Measurements from ENCODE around the gene TTC7B.

Gene TTC7B

GRCh38 chr14:90610346-90611040 is 205.7 kb downstream of the TTC7B start:
- peaks cover 4% of the 10 kb centered on the region for H3K4me1 Mint-ChIP-seq
- H3K27me3 Mint-ChIP-seq: peaks cover 3% of the 10 kb centered on the region
- no peak for DNase-seq (ENCODE audit: low spot score in 2 of 2)
- H3K9me3 Mint-ChIP-seq: no peaks in the 10 kb centered on the region
- no peak overlapping the region for H3K4me3 Mint-ChIP-seq
- no peak for ATAC-seq (ENCODE audit: low read depth)
- H3K27ac Mint-ChIP-seq: no peak overlapping the region
- no peaks in the 10 kb centered on the region for H3K36me3 Mint-ChIP-seq

- DNase-seq (ENCODE audit: low spot score in 2 of 2) (no peak), ATAC-seq (ENCODE audit: low read depth) (no peak)
- Mint-ChIP-seq H3K4me1 (peaks cover 4% of the 10 kb centered on the region), H3K27me3 (peaks cover 6% of the 10 kb centered on the region), H3K4me3 (no peak overlapping the region), H3K9me3 (no peaks in the 10 kb centered on the region), H3K36me3 (no peaks in the 10 kb centered on the region), H3K27ac (no peak overlapping the region)
Observed at GRCh38 chr14:90609376-90609775, 206.9 kb downstream of the TTC7B start.

DNA sequence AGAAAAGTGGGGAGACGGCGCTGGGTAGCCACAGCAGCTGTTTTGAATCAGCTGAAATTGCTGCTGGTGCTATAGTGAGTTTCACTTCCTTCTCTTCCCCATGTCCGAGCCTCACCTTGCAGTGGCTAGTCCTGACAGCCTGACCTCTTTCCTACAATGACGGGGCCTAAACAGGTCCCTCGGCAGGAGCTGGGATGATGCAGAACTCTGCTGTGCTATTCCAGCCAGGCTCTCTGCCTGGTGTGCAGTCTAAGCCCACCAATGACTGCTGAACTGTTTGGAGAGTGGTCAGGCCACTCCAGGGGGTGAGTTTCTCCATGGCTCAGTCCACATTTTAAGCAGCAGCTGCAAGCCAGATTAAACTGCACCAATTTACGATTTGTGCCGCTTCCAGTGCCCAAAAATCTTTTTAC is 207.3 kb downstream of the TTC7B start:
- H3K36me3 Mint-ChIP-seq: no peaks in the 10 kb centered on the region
- no peaks in the 10 kb centered on the region for H3K9me3 Mint-ChIP-seq
- ATAC-seq (ENCODE audit: low read depth) (no peak), DNase-seq (ENCODE audit: low spot score in 2 of 2) (no peak)
- H3K27ac Mint-ChIP-seq: no peak overlapping the region
- H3K4me3 Mint-ChIP-seq: no peak overlapping the region
- peaks cover 4% of the 10 kb centered on the region for H3K4me1 Mint-ChIP-seq
- H3K27me3 Mint-ChIP-seq: peaks cover 8% of the 10 kb centered on the region

DNA sequence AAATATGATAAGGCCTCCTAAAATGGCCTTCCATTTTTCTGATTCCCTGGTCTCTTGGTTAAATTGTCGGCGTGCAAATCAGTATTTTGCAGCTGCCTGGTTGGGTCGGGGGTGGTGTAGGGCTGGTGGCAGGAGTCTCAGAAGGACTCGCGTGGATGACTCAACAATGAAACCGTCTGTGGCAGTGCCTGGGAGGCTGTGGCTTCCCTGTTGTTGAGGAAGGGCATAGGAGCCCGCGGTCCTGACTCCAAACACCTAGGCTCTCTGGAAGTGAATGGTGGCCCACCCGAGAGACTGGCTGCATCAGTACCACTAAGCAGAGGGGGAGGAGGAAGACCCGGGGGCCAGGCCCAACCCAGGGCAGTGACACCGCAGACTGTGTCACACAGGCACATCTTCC is 207.9 kb downstream of the TTC7B start:
- Mint-ChIP-seq H3K4me3 (no peak overlapping the region), H3K4me1 (peaks cover 4% of the 10 kb centered on the region), H3K9me3 (no peaks in the 10 kb centered on the region), H3K27me3 (peaks cover 8% of the 10 kb centered on the region), H3K27ac (no peak overlapping the region), H3K36me3 (no peaks in the 10 kb centered on the region)
- ATAC-seq (ENCODE audit: low read depth) (no peak), DNase-seq (ENCODE audit: low spot score in 2 of 2) (no peak)

GRCh38 chr14:90607141-90607540 is 209.1 kb downstream of the TTC7B start:
- Mint-ChIP-seq H3K36me3 (no peaks in the 10 kb centered on the region), H3K27ac (no peak overlapping the region), H3K27me3 (peaks cover 13% of the 10 kb centered on the region), H3K4me1 (peaks cover 4% of the 10 kb centered on the region), H3K4me3 (no peak overlapping the region), H3K9me3 (no peaks in the 10 kb centered on the region)
- no peak for DNase-seq (ENCODE audit: low spot score in 2 of 2)
- no peak for ATAC-seq (ENCODE audit: low read depth)

DNA sequence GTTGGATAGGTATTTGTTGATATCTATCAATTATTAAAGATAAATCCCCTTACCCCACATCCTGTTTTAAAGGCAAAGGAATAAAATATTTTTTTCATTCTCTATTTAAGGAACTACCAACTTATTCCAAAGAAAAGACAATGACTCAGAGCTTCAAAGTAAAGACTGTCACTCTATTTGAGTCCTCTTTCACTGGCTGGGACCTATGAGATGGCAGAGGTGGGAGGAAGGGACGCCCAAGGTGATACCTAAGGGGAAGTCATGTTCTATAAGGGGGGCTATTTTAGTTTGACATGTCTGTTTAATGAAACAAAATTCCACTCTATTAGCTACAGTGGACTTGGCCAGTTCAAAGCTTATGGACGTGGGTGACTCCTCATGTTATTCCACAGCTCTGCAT is 209.8 kb downstream of the TTC7B start:
- H3K27ac Mint-ChIP-seq: no peak overlapping the region
- no peaks in the 10 kb centered on the region for H3K36me3 Mint-ChIP-seq
- no peak for ATAC-seq (ENCODE audit: low read depth)
- H3K4me1 Mint-ChIP-seq: peaks cover 4% of the 10 kb centered on the region
- no peak for DNase-seq (ENCODE audit: low spot score in 2 of 2)
- no peaks in the 10 kb centered on the region for H3K9me3 Mint-ChIP-seq
- peaks cover 14% of the 10 kb centered on the region for H3K27me3 Mint-ChIP-seq
- H3K4me3 Mint-ChIP-seq: no peak overlapping the region

- no peaks in the 10 kb centered on the region for H3K9me3 Mint-ChIP-seq
- DNase-seq (ENCODE audit: low spot score in 2 of 2): no peak
- H3K27me3 Mint-ChIP-seq: peaks cover 14% of the 10 kb centered on the region
- no peaks in the 10 kb centered on the region for H3K36me3 Mint-ChIP-seq
- H3K4me1 Mint-ChIP-seq: peaks cover 4% of the 10 kb centered on the region
- H3K4me3 Mint-ChIP-seq: no peak overlapping the region
- H3K27ac Mint-ChIP-seq: no peak overlapping the region
- no peak for ATAC-seq (ENCODE audit: low read depth)
Observed at GRCh38 chr14:90605430-90605829, 210.8 kb downstream of the TTC7B start.

GRCh38 chr14:90604356-90604755 is 211.9 kb downstream of the TTC7B start:
- peaks cover 4% of the 10 kb centered on the region for H3K4me1 Mint-ChIP-seq
- DNase-seq (ENCODE audit: low spot score in 2 of 2): no peak
- H3K9me3 Mint-ChIP-seq: no peaks in the 10 kb centered on the region
- peaks cover 14% of the 10 kb centered on the region for H3K27me3 Mint-ChIP-seq
- no peak overlapping the region for H3K27ac Mint-ChIP-seq
- ATAC-seq (ENCODE audit: low read depth): no peak
- H3K4me3 Mint-ChIP-seq: no peak overlapping the region
- no peaks in the 10 kb centered on the region for H3K36me3 Mint-ChIP-seq

DNA sequence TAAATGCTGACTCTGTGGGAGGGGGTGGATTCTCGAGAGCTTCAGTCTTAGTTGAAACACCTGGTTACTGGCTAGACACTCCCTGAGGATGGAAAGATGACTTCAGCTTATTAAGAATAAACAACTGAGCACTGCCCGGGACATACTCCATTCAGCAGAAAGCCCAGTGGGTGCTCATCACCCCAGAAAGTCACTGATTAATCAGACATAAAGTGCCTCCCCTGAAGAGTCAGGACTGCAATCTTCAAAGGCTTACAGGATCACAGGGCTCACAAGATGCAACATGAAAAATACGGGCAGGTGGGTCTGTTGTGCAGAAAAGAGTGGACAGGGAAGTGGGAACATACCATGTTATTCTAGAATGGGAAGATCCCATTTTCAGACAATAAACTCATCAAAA is 212.4 kb downstream of the TTC7B start:
- DNase-seq (ENCODE audit: low spot score in 2 of 2): no peak
- peaks cover 14% of the 10 kb centered on the region for H3K27me3 Mint-ChIP-seq
- H3K4me1 Mint-ChIP-seq: peaks cover 3% of the 10 kb centered on the region
- H3K36me3 Mint-ChIP-seq: no peaks in the 10 kb centered on the region
- H3K9me3 Mint-ChIP-seq: no peaks in the 10 kb centered on the region
- H3K27ac Mint-ChIP-seq: no peak overlapping the region
- H3K4me3 Mint-ChIP-seq: no peak overlapping the region
- ATAC-seq (ENCODE audit: low read depth): no peak

- Mint-ChIP-seq H3K4me1 (peaks cover 3% of the 10 kb centered on the region), H3K27me3 (peaks cover 14% of the 10 kb centered on the region), H3K4me3 (no peak overlapping the region), H3K9me3 (no peaks in the 10 kb centered on the region), H3K27ac (no peak overlapping the region), H3K36me3 (no peaks in the 10 kb centered on the region)
- ATAC-seq (ENCODE audit: low read depth) (no peak), DNase-seq (ENCODE audit: low spot score in 2 of 2) (no peak)
Observed at GRCh38 chr14:90603336-90603735, 212.9 kb downstream of the TTC7B start.

- H3K27ac Mint-ChIP-seq: no peak overlapping the region
- peaks cover 14% of the 10 kb centered on the region for H3K27me3 Mint-ChIP-seq
Observed at GRCh38 chr14:90602088-90602687, 214.0 kb downstream of the TTC7B start.

GRCh38 chr14:90601563-90601962 is 214.7 kb downstream of the TTC7B start:
- Mint-ChIP-seq H3K4me3 (no peak overlapping the region), H3K4me1 (no peaks in the 10 kb centered on the region), H3K27ac (no peak overlapping the region), H3K9me3 (no peaks in the 10 kb centered on the region), H3K36me3 (no peaks in the 10 kb centered on the region), H3K27me3 (peaks cover 13% of the 10 kb centered on the region)
- ATAC-seq (ENCODE audit: low read depth): no peak
- DNase-seq (ENCODE audit: low spot score in 2 of 2): no peak

More at GRCh38 chr14:90602088-90602687, 214.0 kb downstream of the TTC7B start:
- Mint-ChIP-seq H3K4me1 (no peaks in the 10 kb centered on the region), H3K9me3 (no peaks in the 10 kb centered on the region), H3K36me3 (no peaks in the 10 kb centered on the region), H3K4me3 (no peak overlapping the region)
- ATAC-seq (ENCODE audit: low read depth): no peak
- DNase-seq (ENCODE audit: low spot score in 2 of 2): no peak

DNA sequence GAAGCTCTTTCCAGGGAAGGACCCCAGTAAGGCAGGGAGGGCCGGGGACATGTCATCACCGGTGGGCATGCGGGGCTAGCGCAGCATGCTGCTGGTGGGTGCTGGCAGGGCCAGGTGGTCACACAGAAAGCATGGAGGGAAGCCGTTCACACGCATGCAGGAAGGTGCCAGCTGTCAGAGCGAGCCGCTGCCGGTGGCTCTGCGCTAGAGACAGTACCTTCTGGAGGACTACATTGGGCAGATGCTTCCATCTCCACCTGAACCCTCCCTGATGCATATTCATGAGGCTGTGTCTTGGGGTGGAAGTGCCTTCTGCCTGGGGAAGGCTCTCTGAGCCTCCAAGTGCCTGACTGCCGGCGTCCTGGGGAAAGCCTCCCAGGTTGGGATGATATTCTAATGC is 215.6 kb downstream of the TTC7B start:
- Mint-ChIP-seq H3K4me3 (no peak overlapping the region), H3K36me3 (no peaks in the 10 kb centered on the region), H3K4me1 (no peaks in the 10 kb centered on the region), H3K9me3 (no peaks in the 10 kb centered on the region), H3K27me3 (peaks cover 13% of the 10 kb centered on the region), H3K27ac (no peak overlapping the region)
- no peak for DNase-seq (ENCODE audit: low spot score in 2 of 2)
- ATAC-seq (ENCODE audit: low read depth): no peak

- Mint-ChIP-seq H3K36me3 (no peaks in the 10 kb centered on the region), H3K27me3 (peaks cover 10% of the 10 kb centered on the region), H3K9me3 (no peaks in the 10 kb centered on the region), H3K4me1 (no peaks in the 10 kb centered on the region), H3K4me3 (no peak overlapping the region), H3K27ac (no peak overlapping the region)
- ATAC-seq (ENCODE audit: low read depth): no peak
- no peak for DNase-seq (ENCODE audit: low spot score in 2 of 2)
Observed at GRCh38 chr14:90599748-90600507, 216.3 kb downstream of the TTC7B start.
